Caki2 (cell line): ENCODE data around the gene XYLT1. TPM values are rescaled to one million over a fixed set of nuclear protein-coding genes. Genes with fewer than 3 reads are reported as not detected.

ENCODE experiments used
- DNase-seq: peaks from one replicate; pipeline ENCODE4 v3.0.0-alpha.2; 2015; ENCODE audit warnings: low read depth
- in situ Hi-C: cut with HindIII; loops from 2 replicates; pipeline ENCODE4 v1.10.0; 2016; ENCODE audit warnings: low sequenced_read_pairs, low pct_unique_long_range_greater_than_20kb, mixed read lengths
- total RNA-seq: library from RNA; depleted of rRNA; stranded (reverse); fragments of >200 nt; shearing (Covaris generic); gene quantifications from 2 replicates; pipeline ENCODE4 v1.2.3, GENCODE V29; 2014; ENCODE audit warnings: low replicate concordance

XYLT1 gene
- total RNA-seq, 1 experiment from 2014 or later = 5.8 TPM

GRCh38 chr16:17467923-17468540 is 2.7 kb downstream of the XYLT1 start:
- peak; percentile 36 for DNase-seq
- in situ Hi-C loops = no loop called here

- in situ Hi-C loops = no loop called here
- DNase-seq = no peak
These were observed 3.9 kb downstream of the XYLT1 start for GRCh38 chr16:17466876-17467275.

GRCh38 chr16:17465460-17465859 is 5.3 kb downstream of the XYLT1 start:
- no peak for DNase-seq
- in situ Hi-C loops = no loop called here

- in situ Hi-C loops = no loop called here
- no peak for DNase-seq
These were observed 7.4 kb downstream of the XYLT1 start for GRCh38 chr16:17463335-17463734.

GRCh38 chr16:17461951-17462729 is 8.6 kb downstream of the XYLT1 start:
- in situ Hi-C loops = no loop called here
- DNase-seq = no peak

DNA sequence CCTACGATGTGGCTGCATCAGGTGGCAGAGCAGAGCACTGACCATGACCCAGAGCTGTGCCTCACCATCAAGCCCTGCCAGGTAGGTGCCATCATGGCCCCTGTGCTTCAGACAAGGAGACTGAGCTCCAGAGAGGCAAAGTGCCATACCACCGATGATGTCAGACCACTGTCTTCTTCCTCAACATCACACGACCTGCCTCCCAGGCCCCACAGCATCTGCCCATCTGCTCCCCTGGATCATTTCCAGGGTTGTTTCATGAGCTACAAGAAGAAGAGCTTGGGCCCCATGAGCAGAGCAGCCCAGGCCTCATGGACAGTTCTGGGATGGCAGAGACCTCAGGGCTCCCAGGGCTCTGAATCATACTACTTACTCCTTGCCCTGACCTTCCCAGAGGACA is 9.9 kb downstream of the XYLT1 start:
- in situ Hi-C loops = no loop called here
- no peak for DNase-seq

- in situ Hi-C loops = no loop called here
- no peak for DNase-seq
These were observed 10.7 kb downstream of the XYLT1 start for GRCh38 chr16:17459903-17460521.

GRCh38 chr16:17457997-17458396 is 12.8 kb downstream of the XYLT1 start:
- DNase-seq = no peak
- in situ Hi-C loops = no loop called here

GRCh38 chr16:17457513-17457912 is 13.2 kb downstream of the XYLT1 start:
- in situ Hi-C loops = no loop called here
- no peak for DNase-seq

DNA sequence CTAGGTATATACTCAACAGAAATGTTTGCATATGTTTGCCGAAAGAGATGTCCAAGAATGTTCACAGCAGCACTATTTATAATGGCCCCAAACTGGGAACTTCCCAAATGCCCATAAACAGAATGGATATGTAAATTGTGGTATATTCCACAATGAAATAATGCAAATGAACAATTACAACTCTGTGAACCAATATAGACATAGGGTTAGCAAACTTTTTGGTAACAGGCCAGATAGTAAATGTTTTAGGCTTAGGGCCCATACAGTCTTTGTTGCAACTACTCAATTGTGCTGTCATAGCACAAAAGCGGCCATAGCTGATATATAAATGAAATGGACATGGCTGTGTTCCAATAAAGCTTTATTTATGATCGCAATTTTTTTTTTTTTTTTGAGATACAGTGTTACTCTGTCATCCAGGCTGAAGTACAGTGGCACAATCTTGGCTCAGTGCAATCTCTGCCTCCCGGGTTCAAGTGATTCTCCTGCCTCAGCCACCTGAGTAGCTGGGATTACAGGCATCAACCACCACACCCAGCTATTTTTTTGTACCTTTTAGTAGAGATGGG is 16.5 kb downstream of the XYLT1 start:
- in situ Hi-C loops = no loop called here
- DNase-seq = no peak

- in situ Hi-C loops = no loop called here
- DNase-seq = no peak
These were observed 17.3 kb downstream of the XYLT1 start for GRCh38 chr16:17453364-17454038.

- in situ Hi-C loops = no loop called here
- DNase-seq = no peak
These were observed 17.8 kb downstream of the XYLT1 start for GRCh38 chr16:17452922-17453321.

DNA sequence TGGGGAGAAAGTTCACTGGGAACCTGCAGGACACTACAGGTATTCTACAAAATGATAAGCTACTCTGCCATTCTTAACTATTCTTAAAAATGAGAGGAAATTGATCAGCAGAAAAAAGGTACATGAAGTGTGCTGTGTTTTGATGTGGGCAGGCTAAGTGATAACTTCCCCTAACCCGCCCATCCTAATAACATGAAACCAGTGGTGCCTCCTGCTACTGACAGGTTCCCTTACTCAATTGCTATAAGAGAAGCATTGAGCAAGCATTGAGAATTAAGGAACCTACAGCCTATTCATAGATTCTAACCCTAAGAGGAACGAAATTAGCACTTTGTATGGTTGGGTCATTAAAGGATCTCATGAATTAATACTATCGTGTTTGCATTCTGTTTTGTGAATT is 18.9 kb downstream of the XYLT1 start:
- no peak for DNase-seq
- in situ Hi-C loops = no loop called here

DNA sequence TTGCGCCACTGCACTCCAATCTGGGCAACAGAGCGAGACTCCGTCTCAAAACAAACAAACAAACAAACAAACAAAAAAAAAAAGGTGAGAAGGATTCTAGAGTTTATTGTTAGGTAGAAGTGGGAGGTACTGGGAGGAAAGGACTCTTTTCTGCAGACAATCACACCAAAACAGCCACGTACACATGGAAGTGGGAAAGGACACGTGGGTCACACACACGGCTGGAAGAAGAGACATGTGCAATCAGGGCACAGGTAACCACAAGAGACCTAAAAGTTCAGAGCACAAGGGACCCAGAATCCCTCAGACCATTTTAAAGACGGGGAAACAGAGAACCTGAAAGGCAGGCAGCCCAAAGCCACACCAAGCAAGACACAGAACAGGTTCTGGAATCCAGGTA is 20.5 kb downstream of the XYLT1 start:
- in situ Hi-C loops = no loop called here
- no peak for DNase-seq

- no peak for DNase-seq
- in situ Hi-C loops = no loop called here
These were observed 21.8 kb downstream of the XYLT1 start for GRCh38 chr16:17448640-17449638.

- no peak for DNase-seq
- in situ Hi-C loops = no loop called here
These were observed 23.6 kb downstream of the XYLT1 start for GRCh38 chr16:17447101-17447569.

DNA sequence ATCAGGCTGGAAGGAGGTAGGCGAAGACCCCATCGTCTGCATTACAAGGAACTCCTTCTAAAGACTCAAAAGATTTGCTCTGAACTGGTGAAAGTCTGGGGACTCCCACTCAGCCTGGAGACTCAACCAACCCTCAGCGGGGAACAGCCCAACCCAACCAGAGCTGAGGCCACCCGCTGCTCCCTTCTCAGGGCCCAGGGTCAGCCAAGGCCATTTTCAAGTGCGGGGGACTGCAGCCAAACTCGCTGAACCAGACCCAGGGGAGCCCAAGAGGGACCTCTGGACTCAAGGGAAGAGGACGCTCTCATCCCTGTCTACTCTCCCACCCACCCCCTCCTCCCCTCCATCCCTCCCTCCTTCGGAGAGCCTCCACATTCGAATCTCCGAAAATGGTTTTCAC is 24.1 kb downstream of the XYLT1 start:
- no peak for DNase-seq
- in situ Hi-C loops = no loop called here

DNA sequence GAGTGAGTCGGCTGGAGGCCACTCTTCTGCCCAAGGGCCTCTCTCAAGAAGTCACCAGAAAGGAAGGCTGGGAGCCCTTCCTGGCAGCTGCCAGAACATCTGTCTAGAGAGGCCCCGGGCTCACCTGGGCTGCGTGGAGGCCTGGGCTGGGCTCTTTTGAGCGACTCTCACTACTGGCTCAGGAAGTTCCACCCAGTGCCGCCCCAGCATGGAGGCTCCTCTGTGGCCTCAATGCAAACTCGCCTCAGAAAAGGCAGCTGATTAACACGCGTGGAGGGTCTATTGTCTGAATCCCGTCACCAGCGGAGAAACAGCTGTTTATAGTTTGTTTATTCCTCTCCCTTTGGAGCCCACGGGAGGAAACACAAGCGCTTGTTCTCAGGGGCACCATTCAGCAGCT is 25.3 kb downstream of the XYLT1 start:
- DNase-seq = no peak
- in situ Hi-C loops = no loop called here
